ENCODE results near the gene GIGYF1.

- TF ChIP-seq TCF4 (CRISPR knock-in tag; IDR thresholded peaks at IDR 0.05; ENCODE audit: borderline replicate concordance) (no peak), ESRRG (CRISPR knock-in tag; IDR thresholded peaks at IDR 0.05) (no peak)
These were observed 52.6 kb downstream of the GIGYF1 start, which contains the start of gene TFR2 for GRCh38 chr7:100641463-100641859.

All from SK-N-SH treated with all-trans-retinoic acid at 6 μM for 48 hours (cell line).